ENCODE measurements around the gene CDC5L. TPM values are rescaled to one million over a fixed set of nuclear protein-coding genes. Genes with fewer than 3 reads are reported as not detected.

Gene CDC5L
- total and polyA plus RNA-seq, 2 experiments from 2014 or later = 27.0 to 32.5 TPM

DNA sequence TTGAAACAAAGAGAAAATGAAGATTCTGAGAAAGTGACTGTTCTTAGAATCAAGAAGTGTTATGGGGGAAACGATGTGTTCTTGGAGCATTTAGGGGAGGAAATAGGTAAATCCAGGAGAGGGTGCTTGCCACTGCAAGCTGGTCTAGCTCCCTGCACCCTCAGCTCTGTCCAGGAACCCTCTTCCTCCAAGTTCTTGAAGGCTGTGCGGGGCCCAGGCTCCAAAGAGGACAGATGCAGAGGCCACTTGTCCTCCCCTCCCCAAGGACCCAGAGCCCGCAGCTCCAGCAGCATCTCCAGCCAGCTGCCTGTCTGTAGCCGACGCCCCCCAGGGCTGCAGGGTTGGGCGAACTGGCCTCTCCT is 87.9 kb downstream of the CDC5L start:
- H3K4me3 ChIP-seq = no peak overlapping the region
- Mint-ChIP-seq H3K27ac (no peak overlapping the region), H3K4me1 (peaks cover 29% of the 10 kb centered on the region), H3K9me3 (no peaks in the 10 kb centered on the region), H3K36me3 (ENCODE audit: low read depth) (no peaks in the 10 kb centered on the region), H3K4me3 (no peak overlapping the region; the same call in 2 of the 3 replicates), H3K27me3 (ENCODE audit: insufficient read depth, low read depth, poor library complexity) (peaks cover 9% of the 10 kb centered on the region)
- no peaks in the 10 kb centered on the region for H3K79me2 ChIP-seq (replicated peaks; ENCODE audit: insufficient read depth)
- H3K27ac ChIP-seq (ENCODE audit: low read depth) = no peak overlapping the region
- no peaks in the 10 kb centered on the region for H3K27me3 ChIP-seq (ENCODE audit: insufficient read depth)
- H3K9me2 ChIP-seq (ENCODE audit: insufficient read depth) = no peaks in the 10 kb centered on the region
- DNase-seq (ENCODE audit: low spot score) (no peak), ATAC-seq (peak; percentile 12; the same call in 2 of the 3 replicates)
- H3F3A ChIP-seq (replicated peaks; ENCODE audit: low read depth) = 0 out of 2 replicates have a peak, but pooled peaks cover 3% of the 10 kb centered on the region
- H3K4me2 ChIP-seq = peak overlapping the region; percentile 58; the same call in 1 of the 2 replicates
- H2AFZ ChIP-seq = peak overlapping the region; percentile 96
- H3K36me3 ChIP-seq (ENCODE audit: insufficient read depth) = no peaks in the 10 kb centered on the region
- H3K4me1 ChIP-seq (ENCODE audit: insufficient read depth) = peaks cover 23% of the 10 kb centered on the region
- no peaks in the 10 kb centered on the region for H4K20me1 ChIP-seq (replicated peaks; ENCODE audit: insufficient read depth)
- TF ChIP-seq, protein P1, sequence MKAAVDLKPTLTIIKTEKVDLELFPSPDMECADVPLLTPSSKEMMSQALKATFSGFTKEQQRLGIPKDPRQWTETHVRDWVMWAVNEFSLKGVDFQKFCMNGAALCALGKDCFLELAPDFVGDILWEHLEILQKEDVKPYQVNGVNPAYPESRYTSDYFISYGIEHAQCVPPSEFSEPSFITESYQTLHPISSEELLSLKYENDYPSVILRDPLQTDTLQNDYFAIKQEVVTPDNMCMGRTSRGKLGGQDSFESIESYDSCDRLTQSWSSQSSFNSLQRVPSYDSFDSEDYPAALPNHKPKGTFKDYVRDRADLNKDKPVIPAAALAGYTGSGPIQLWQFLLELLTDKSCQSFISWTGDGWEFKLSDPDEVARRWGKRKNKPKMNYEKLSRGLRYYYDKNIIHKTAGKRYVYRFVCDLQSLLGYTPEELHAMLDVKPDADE (IDR thresholded peaks at IDR 0.05) = no peak
- TF ChIP-seq JUNB (IDR thresholded peaks at IDR 0.05; ENCODE audit: unreplicated experiment) (no peak), ZNF462 (CRISPR knock-in tag; IDR thresholded peaks at IDR 0.05) (no peak), NANOG (IDR thresholded peaks at IDR 0.05; ENCODE audit: borderline replicate concordance) (no peak), EZH2phosphoT487 (IDR thresholded peaks at IDR 0.05; ENCODE audit: unreplicated experiment) (no peak), CREB1 (CRISPR knock-in tag; IDR thresholded peaks at IDR 0.05; ENCODE audit: low read depth) (no peak), POLR2AphosphoS5 (IDR thresholded peaks at IDR 0.05; ENCODE audit: low read depth) (no peak), STAT1 (IDR thresholded peaks at IDR 0.05; ENCODE audit: unreplicated experiment) (no peak), REST (IDR thresholded peaks at IDR 0.05; ENCODE audit: unreplicated experiment) (no peak), ZNF331 (CRISPR knock-in tag; IDR thresholded peaks at IDR 0.05; ENCODE audit: low read depth) (no peak), ZNF114 (CRISPR knock-in tag; IDR thresholded peaks at IDR 0.05) (no peak)
- TF ChIP-seq, protein P2, sequence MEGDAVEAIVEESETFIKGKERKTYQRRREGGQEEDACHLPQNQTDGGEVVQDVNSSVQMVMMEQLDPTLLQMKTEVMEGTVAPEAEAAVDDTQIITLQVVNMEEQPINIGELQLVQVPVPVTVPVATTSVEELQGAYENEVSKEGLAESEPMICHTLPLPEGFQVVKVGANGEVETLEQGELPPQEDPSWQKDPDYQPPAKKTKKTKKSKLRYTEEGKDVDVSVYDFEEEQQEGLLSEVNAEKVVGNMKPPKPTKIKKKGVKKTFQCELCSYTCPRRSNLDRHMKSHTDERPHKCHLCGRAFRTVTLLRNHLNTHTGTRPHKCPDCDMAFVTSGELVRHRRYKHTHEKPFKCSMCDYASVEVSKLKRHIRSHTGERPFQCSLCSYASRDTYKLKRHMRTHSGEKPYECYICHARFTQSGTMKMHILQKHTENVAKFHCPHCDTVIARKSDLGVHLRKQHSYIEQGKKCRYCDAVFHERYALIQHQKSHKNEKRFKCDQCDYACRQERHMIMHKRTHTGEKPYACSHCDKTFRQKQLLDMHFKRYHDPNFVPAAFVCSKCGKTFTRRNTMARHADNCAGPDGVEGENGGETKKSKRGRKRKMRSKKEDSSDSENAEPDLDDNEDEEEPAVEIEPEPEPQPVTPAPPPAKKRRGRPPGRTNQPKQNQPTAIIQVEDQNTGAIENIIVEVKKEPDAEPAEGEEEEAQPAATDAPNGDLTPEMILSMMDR (conservative IDR thresholded peaks at IDR 0.05; ENCODE audit: low read depth in 2 of 2) = no peak

Data from GM23338 (cell line).